NCI-H2107 treated with DMSO at 0.1 percent for 48 hours (cell line): ENCODE data around the gene NHSL2.

Source experiments
- DNase-seq: peaks from one replicate; lab custom pipeline; 2025; ENCODE audit not compliant: unreplicated experiment; lab: John Stamatoyannopoulos, UW

NHSL2 gene

DNA sequence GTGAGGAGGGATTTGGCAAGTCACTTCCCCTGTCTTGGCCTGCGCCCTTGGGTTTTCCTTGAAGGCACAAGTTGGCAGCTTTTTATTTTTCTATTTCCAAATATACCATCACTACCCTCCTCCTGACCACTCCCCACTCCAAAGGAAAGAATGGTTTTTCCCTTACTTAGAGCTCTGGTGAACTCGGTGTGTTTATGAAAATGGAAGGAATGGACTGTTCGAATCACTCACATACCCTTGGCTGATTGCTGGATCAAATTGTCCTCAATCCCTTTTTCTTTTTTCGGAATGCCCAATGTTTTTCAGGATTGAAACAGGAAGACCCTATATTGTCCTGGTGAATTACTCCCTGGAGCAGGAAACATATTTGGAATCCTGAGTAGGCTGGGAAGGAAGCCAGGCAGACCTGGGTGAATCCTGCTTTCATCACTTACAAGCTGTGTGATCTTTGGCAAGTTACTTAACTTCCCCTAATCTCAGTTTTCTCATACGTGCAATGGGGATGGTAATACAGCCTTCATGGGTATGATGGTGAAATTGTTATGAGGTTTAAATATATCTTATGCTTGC lies 150.4 kb downstream of the NHSL2 start:
- DNase-seq = no peak

DNA sequence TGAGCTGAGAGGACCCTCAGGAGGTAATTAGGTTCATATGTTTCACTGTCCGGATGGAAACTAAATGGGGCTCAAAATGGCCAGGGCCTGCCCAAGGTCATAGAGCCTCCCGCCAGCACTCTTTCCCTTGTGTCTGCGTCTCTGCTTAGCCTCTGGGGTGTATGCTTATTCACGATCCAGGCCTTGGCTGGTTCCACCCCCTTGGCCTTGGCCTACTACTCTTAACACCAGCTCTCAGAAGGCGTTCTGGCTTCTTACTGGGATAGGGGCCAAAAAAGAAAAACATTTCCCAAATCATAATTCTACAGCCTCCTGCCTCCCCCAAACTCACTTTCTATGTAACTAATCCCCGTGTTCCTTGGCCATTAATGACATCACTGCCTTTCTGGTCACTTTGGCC lies 152.3 kb downstream of the NHSL2 start:
- DNase-seq = no peak

DNA sequence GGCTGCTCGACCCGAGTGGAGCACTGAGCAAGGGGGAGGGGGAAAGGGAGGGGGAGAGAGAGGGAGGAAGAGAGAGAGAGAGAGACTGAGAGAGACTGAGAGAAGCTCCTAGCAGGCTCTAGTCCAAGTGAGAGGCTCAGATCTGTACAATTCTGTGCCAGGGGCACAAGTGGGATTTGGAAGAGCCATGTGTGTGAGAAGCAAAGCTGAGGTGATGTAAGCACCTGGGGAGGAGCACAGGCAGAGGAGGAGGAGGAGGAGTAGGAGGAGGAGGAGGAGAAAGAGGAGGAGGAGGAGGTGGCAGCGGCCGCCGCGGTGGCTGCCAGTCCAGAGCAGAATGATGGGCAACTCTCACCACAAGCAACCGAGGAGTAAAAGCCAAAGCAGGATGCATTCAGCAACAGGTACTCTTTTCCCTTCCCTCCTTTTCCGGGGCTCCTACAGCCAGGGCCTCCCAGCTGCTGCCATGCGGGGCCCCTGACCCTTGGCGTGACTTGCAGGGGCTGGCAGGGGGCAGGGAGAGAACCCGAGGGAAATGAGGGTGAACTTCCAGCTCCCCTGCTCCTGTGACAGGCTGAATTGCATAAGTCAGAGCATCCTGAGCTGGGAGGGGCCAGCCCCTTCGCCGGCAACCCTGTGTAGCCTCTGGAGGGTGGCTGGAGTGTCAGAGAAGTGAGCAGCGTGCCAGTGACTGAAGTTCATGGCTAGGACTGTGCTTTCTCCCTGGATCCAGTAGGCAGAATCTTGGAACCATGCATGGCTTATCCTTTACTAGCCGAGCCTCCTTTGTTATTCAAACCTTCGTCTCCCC lies 158.9 kb downstream of the NHSL2 start:
- no peak for DNase-seq

DNA sequence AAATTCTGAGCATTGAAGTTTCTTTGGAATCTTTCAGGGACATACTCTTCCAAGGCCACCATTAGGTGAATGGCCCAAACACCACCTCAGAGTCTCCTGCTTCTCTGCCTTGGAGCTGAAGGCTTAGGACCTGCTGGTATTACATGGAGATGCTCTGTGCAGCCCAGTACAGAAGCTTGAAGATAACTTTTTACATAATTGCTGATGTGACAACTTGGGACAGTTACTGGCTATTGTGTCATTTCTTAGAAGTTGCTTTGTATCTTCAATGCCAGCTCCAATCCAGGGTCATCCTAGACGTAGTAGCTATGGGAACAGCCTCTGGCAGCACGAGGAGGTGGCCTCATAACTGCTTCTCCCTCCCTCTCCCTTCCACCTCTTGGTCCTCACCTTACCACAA lies 160.6 kb downstream of the NHSL2 start:
- no peak for DNase-seq

DNA sequence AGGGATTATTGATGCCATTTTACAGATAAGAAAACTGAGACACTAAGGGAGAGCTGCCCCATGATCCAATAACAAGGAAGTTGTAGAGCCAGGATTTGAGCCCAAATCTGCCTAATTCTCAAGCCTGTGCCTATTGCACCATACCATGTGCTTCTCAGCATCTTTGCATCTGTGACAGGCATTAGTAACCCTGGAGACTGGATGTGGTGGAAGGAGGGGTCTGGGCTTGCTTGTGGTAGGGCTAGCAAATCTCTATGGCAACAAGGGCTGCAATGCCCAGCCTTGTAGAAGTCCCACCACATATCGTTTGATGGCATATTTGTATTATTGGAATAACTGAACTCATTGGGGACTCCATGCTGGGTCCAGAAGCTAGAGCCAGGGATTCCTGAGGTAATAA lies 163.0 kb downstream of the NHSL2 start:
- no peak for DNase-seq

DNA sequence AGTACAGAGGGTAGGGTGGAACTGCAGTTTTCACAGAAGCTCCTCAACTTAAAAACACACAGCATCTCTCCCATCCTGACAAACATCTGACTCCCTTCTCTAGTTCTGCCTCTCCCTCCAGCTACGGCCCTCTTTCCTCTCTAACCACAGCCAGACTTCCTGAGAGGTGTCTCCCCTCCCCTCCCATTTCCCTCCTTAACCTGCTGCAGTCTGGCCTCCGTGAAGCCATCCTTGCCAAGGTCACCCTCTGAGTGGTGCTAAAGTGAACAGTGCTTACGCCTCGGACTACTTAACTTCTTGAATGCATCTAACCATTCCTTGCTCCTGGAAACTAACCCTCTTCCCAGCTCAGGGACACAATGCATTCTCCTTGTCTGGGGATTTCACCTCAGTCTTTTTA lies 167.8 kb downstream of the NHSL2 start:
- no peak for DNase-seq

DNA sequence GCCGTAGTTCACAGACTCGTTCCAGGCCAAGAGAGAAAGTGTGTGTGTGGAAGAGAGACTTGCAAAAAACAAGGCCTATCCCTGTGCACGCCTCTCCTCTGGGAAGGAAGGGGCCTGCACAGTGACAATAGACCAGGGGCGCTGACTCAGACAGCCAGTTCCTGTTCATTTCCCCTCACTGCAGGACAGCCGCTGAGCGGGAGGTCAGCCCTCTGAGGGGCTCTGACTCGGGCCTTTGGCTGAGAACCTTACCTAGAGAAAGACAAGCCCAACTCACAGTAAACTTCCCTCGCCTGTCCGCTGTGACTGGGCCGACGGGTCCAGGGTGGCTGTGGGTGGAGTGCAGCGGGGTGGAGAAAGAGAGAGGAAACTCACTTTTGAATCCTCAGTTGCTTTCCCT lies 169.0 kb downstream of the NHSL2 start:
- DNase-seq = no peak

DNA sequence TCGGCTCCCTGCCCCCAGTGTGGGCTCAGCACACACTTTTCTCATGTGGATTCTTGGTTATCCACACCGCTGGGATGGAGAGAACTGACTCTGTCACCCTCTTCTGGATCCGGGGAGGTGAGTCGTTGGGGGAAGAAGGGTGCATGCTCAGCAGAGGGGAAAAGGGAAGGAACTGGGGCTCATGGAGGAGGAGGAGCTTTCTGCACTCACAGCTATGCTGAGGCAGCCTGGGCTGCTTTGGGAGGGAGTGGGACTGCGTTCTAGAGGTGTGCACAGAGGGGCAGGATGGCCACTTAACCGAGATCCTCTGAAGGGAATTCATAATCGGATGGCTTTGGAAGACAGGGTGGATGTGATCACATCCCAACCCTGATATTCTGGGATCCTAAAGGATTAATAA lies 169.5 kb downstream of the NHSL2 start:
- no peak for DNase-seq

DNA sequence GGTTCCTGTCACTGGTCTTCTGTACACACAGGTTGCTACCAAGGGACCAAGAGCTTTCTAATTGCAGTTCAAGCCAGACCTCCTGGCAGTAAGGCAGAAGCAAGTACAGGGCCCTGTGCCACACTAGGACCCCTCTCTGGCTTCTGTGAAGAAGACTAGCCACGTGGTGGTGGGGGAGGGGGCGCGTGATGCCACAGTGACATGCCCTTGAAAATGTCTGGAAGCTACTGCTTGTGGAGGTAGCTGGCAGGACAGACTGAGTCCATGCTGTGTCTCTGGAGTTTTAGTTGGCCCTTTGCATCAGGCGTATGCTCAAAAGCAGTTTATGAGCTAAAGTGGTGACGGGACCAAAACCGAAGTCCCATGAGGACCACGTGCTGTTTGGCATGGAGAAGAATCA lies 170.2 kb downstream of the NHSL2 start:
- DNase-seq = no peak

DNA sequence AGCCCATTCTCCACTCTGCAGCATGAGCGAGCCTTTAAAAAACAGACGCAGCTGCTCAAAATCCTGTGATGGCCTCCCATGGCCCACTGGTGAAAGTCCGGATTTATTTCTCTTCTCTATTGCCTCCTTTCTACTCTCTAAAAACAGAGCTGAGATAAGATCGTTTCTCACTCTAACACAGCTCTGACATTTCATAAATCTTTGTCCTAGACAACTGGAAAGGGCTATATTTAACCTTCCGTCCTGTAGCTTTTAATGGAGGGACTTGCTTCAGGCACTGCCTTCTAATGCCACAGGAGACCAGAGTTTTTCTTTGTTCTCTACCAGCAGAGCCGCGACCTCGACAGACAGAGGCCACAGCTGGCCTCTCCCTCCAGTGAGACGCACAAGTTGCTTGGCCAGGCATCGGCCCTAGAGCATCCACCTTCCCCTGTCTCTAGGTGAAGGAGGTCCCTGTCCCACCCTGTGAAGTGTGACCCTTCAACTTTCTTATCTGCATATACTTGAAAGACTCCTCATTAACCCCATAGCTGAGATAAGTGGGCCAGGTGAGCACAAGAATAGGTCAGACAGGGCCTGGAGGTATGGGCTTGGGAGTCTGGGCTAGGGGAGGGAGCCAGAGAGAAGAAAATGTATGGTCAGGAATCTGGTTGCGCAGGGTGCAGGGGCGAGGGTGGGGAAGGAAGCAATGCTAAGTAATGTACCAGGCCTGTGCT lies 171.1 kb downstream of the NHSL2 start:
- no peak for DNase-seq

DNA sequence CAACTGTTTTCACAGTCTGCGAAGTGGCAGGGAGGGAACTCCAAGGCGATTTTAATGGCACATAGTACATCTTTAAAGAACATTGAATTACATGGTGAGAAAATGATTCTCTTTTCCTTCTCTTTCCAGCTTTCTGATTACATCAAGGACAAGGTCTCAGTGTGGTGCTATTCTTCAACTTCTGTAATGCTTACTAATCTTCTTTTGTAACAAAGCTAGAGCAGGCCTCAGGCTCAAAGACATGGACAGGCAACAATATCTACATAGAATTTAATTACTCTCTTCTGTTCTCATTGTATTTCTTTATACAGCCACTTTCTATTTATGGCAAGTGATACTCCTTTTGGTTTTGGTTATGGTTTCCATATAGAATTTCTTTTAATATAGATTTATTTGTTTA lies 172.6 kb downstream of the NHSL2 start:
- DNase-seq = no peak

DNA sequence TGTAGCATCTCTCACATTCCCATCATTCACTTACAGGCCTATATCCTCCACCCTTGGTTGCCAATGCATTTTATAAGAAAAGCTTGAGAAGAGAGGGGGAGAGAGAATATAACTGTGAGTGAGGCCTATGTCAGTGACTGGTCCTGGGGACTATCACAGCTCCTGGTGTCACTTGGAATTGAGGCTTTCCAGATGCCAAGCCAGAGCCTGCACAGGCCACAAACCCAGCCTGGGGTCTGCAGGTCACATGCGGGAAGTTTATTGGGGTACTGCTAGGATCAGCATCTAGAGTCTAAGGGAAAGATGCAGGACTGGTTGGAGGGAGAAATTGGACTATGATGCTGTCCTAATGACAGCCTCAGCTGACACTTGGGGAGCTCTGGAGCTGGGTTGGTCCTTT lies 173.5 kb downstream of the NHSL2 start:
- DNase-seq = no peak

DNA sequence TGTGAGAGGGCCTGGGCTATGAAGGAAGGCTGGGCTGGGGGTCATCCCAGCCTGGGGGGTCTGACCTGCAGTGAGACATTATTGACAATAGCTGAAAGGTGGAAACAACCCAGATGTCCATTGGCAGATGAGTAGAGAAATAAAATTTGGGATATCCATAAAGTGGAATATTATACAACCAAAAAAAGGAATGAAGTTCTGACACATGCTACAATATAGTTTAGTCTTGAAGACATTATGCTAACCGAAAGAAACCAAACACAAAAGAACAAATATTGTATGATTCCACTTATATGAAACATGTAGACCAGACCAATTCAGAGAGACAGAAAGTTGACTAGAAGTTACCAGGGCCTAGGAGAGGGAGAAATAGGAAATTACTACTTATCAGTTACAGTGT lies 176.3 kb downstream of the NHSL2 start:
- no peak for DNase-seq

DNA sequence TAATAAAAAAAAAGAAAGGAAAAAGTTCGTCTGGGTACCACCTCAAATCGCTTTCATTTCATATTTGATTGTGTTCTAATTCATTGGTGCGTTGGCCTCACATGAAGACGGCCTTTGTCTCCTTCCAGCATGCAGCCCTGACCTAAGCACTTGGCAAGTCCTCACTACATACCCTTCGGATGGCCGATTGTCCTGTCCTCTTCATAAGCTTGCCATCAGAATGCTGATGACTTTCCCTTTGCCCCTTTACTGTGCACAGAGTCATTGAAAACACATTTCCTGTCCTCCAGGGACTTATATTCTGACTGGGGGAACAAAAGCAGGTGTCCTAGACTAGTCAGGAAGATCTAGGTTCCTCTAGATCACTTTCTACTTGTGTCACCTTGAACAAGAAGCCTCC lies 178.1 kb downstream of the NHSL2 start:
- DNase-seq = no peak

DNA sequence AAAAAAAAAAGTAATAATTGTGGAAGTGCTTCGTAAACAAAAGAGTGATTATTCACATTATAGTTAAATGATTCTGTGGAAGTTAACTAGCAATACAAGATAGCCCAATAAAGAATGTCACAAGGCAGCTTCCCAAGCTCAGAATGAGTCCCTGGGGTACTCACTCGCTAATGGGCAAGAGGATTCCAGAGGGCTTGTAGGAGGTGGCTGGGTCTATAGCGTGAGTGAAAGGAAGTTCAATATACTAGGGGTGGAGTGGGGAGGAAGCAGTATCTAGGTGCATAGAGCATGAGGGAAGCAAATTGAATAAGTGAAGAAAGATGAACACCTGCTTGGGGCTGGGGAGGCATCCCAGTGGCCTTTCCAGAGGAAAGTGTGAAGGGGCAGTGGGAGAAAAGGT lies 178.6 kb downstream of the NHSL2 start:
- DNase-seq = no peak

DNA sequence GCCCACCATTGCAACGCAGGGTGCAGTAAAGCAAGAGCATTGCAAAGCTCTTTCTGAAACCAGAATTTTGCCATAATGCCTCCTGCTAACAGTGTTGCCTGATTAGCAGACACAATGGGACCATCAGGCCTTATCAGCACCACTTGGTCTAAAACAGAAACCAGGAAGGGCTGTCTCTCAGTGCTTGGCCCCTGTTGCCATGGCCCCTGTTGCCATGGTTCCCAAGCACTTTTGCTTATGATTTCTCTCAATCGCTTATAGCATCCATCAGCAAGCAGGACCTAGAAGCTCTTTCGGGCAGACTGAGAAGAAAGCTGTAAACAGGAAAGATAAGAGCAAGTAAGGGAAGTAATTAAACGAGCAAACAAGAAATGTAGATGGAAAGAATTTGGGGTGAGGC lies 184.2 kb downstream of the NHSL2 start:
- DNase-seq = no peak

DNA sequence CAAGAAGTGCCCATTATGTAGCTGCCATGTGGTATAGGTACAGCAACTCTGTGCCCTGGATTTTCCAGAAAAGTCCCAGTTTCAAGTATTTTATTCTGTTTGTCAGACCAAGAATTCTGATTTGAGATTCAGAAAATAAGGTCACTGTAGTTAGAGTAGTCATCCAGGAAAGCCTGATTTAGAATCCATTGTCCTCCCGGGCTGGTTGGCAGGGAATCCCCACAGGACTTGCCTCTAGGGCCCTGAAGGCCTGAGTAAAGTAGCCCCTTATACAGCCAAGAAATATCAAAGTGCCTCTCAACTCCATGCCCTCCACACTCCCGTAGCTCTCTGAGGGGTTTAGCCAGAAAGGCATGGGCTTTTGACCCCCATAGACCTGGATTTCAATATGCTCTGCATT lies 184.7 kb downstream of the NHSL2 start:
- DNase-seq = no peak

DNA sequence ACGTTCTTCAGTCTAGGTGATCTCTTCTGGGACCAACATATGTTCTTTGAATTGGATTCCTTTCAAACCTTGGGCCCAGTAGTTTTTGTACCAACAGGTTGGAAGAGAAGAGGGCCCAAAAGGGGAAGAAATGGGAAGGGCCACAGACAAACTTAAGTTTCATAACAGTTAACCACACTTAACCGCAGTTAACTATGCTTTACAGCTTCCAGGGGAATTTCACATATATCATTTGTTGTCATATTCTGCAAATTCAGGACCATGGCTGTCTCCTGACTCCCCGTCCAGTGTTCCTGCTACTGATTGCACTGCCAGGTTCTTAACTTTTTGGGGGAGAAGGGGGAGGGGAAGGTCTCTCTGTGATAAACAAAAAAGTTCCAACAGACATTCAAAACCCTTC lies 186.5 kb downstream of the NHSL2 start:
- DNase-seq = no peak

DNA sequence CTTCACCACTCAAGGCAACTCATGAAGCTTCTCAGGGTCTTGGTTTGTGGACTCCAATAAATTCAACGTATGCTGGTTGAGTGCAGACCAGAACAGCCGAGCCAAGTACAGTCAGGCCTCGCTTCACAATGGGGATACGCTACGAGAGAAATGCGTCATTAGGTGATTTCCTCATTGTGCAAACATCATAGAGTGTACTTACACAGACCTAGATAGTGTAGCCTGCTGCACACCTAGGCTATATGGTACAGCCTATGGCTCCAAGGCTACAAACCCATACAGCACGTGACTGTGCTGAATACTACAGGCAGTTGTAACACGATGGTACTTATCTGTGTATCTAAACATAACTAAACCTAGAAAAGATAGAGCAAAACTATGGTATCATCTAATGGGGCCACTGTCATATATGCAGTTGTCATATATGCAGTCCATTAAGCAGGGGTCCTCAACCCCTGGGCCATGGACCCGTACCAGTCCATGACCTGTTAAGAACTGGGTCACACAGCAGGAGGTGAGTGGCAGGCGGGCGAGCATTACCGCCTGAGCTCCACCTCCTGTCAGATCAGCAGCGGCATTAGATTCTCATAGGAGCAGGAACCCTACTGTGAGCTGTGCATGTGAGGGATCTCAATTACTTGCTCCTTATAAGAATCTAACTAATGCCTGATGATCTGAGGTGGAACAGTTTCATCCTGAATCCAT lies 189.6 kb downstream of the NHSL2 start:
- DNase-seq = no peak

DNA sequence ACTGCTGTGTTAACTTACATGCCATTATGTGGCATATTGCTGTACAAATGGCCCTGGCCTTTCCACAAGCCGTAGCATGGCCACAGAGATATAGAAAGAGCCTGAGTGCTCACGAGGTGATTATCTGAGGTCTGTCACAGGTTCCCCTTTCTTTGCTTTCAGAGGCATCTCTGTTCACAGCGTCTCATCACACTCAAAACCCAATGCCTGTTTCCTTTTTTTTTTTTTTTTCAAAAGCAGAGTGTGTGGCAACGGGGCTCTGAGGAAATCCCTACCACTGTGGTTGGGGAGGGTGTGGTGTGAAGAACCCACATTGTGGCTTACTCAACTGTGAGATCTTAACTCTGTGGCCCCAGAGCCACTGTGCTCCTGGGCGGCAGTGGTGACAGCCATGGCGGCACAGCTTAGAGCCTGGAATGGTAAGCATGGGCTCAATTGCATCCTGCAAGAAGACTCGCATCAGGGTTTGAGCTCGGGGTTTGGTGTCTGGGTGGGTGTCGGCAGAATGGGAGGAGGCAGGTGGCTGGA lies 190.2 kb downstream of the NHSL2 start:
- no peak for DNase-seq

DNA sequence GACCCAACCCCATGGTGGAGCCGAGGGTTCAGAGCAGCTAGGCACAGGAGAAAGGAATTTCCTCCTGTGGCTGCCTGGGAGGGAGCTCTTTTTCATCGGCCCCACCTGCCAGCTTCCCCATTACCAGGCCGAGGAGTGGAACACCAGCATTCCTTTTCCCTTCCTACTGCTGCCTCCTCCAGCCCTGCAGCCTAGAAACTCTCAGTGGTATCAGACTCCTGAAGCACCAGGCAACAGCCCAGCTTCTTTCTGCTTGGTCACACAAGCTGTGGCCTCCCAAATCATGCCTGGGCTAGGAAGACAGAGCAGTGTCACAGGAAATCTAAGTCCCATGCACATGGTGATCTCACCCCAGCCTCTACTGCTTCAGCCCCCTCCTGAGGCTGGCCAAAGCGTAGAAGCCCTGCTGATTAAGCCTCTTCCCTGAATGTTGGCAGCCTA lies 191.0 kb downstream of the NHSL2 start:
- DNase-seq = no peak
